Ishikawa (cell line): ENCODE results near the gene DHRSX.

Experiments
- CEBPB ChIP-seq: IDR thresholded peaks from 2 replicates; pipeline ENCODE4 v1.6.1; 2012
- CREB1 ChIP-seq: IDR thresholded peaks from 2 replicates; pipeline ENCODE4 v1.6.1; 2012; ENCODE audit warnings: low read depth
- FOXM1 ChIP-seq: IDR thresholded peaks from 2 replicates; pipeline ENCODE4 v1.6.1; 2012; ENCODE audit warnings: low read depth, borderline replicate concordance
- NFIC ChIP-seq: IDR thresholded peaks from 2 replicates; pipeline ENCODE4 v1.6.1; 2012
- TAF1 ChIP-seq: IDR thresholded peaks from 2 replicates; pipeline ENCODE4 v1.6.1; 2012; ENCODE audit warnings: low read depth, mild to moderate bottlenecking
- TCF12 ChIP-seq: IDR thresholded peaks from 2 replicates; pipeline ENCODE4 v1.6.1; 2012; ENCODE audit warnings: low read depth
- TEAD4 ChIP-seq: IDR thresholded peaks from 2 replicates; pipeline ENCODE4 v1.6.1; 2012
- USF1 ChIP-seq: IDR thresholded peaks from 2 replicates; pipeline ENCODE4 v1.6.1; 2012
- YY1 ChIP-seq: IDR thresholded peaks from 2 replicates; pipeline ENCODE4 v1.6.1; 2012; ENCODE audit warnings: low read depth
- ZBTB7A ChIP-seq: IDR thresholded peaks from 2 replicates; pipeline ENCODE4 v1.6.1; 2012; ENCODE audit warnings: low read depth
- TF ChIP-seq, protein P1 (sequence below): IDR thresholded peaks from 2 replicates; pipeline ENCODE4 v1.6.1; 2012; ENCODE audit warnings: low read depth, mild to moderate bottlenecking
- TF ChIP-seq, protein P2 (sequence below): IDR thresholded peaks from 2 replicates; pipeline ENCODE4 v1.6.1; 2012

DNA sequence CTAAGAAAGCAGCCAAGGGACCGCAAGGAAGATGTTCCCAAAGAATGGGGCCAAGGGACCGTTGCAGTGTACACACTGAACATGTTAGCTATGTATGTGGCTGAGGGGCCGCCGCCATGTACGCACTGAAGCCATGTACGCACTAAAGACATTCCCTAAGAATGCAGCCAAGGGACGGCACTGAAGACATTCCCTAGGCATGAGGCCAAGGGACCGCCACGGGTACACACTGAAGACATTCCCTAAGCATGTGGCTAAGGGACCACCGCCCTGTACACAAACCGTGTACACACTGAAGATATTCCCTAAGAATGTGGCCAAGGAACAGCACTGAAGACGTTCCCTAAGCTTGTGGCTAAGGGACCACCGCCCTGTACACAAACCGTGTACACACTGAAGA is 54.0 kb downstream of the DHRSX start:
- TF ChIP-seq, protein P1, sequence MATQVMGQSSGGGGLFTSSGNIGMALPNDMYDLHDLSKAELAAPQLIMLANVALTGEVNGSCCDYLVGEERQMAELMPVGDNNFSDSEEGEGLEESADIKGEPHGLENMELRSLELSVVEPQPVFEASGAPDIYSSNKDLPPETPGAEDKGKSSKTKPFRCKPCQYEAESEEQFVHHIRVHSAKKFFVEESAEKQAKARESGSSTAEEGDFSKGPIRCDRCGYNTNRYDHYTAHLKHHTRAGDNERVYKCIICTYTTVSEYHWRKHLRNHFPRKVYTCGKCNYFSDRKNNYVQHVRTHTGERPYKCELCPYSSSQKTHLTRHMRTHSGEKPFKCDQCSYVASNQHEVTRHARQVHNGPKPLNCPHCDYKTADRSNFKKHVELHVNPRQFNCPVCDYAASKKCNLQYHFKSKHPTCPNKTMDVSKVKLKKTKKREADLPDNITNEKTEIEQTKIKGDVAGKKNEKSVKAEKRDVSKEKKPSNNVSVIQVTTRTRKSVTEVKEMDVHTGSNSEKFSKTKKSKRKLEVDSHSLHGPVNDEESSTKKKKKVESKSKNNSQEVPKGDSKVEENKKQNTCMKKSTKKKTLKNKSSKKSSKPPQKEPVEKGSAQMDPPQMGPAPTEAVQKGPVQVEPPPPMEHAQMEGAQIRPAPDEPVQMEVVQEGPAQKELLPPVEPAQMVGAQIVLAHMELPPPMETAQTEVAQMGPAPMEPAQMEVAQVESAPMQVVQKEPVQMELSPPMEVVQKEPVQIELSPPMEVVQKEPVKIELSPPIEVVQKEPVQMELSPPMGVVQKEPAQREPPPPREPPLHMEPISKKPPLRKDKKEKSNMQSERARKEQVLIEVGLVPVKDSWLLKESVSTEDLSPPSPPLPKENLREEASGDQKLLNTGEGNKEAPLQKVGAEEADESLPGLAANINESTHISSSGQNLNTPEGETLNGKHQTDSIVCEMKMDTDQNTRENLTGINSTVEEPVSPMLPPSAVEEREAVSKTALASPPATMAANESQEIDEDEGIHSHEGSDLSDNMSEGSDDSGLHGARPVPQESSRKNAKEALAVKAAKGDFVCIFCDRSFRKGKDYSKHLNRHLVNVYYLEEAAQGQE: no peak
- TF ChIP-seq CEBPB (no peak), ZBTB7A (no peak), YY1 (no peak), FOXM1 (no peak), CREB1 (no peak), TAF1 (no peak), TCF12 (no peak), TEAD4 (no peak), NFIC (no peak), USF1 (no peak)
- TF ChIP-seq, protein P2, sequence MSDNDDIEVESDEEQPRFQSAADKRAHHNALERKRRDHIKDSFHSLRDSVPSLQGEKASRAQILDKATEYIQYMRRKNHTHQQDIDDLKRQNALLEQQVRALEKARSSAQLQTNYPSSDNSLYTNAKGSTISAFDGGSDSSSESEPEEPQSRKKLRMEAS: no peak
